OCI-LY7 (cell line): ENCODE measurements around the gene EPHA8. TPM values are rescaled to one million over a fixed set of nuclear protein-coding genes. Genes with fewer than 3 reads are reported as not detected.

Source experiments
- BruUV-seq: library from RNA; stranded (reverse); fragments of 400-500 nt; replicated peaks from 2 replicates; lab custom pipeline; 2021; lab: Mats Ljungman, UMichigan
- CTCF ChIA-PET: fragments of 300-600 bp; sonication (Branson Sonifier 250); formaldehyde crosslinking; loops from one replicate; lab custom pipeline; 2022; ENCODE audit warnings: antibody characterized with exemption; ENCODE audit not compliant: unreplicated experiment; lab: Charles Lee
- POLR2A ChIA-PET: fragments of 300-600 bp; sonication (Branson Sonifier 250); formaldehyde crosslinking; loops from one replicate; lab custom pipeline; 2022; ENCODE audit warnings: antibody characterized with exemption; lab: Charles Lee
- DNase-seq: peaks from one replicate; pipeline ENCODE4 v3.0.0-alpha.2; 2015; ENCODE audit warnings: low spot score
- H2AFZ ChIP-seq: fragments of 200-600 bp; sonication (generic), shearing (Covaris generic); 2 replicates; pipeline ENCODE4 v1.6.1; 2014; ENCODE audit warnings: mild to moderate bottlenecking, antibody characterized with exemption, low read length, moderate library complexity
- H3K27ac ChIP-seq: fragments of 200-600 bp; sonication (generic); 2 replicates; pipeline ENCODE4 v1.5.1; 2014; ENCODE audit warnings: mixed run types, low read depth, mild to moderate bottlenecking, moderate library complexity, low read length, inconsistent platforms; ENCODE audit not compliant: poor library complexity, severe bottlenecking
- H3K36me3 ChIP-seq: fragments of 200-600 bp; sonication (generic); 2 replicates; pipeline ENCODE4 v1.6.1; 2014; ENCODE audit warnings: mild to moderate bottlenecking, antibody characterized with exemption, low read length, moderate library complexity, mixed read lengths; ENCODE audit not compliant: insufficient read depth
- H3K4me1 ChIP-seq: fragments of 200-600 bp; sonication (generic); 2 replicates; pipeline ENCODE4 v1.5.1; 2014; ENCODE audit warnings: mild to moderate bottlenecking, low read length; ENCODE audit not compliant: insufficient read depth, poor library complexity, severe bottlenecking
- H3K4me2 ChIP-seq: fragments of 200-600 bp; sonication (generic); 2 replicates; pipeline ENCODE4 v1.6.1; 2014; ENCODE audit warnings: mild to moderate bottlenecking, low read length
- H3K4me3 ChIP-seq: fragments of 200-600 bp; sonication (generic); 2 replicates; pipeline ENCODE4 v1.5.1; 2014; ENCODE audit warnings: mild to moderate bottlenecking, low read depth, low read length; ENCODE audit not compliant: poor library complexity, severe bottlenecking
- H3K79me2 ChIP-seq: fragments of 200-600 bp; sonication (generic); 2 replicates; pipeline ENCODE4 v1.6.1; 2016; ENCODE audit warnings: low read depth, mild to moderate bottlenecking, low read length, moderate library complexity, mixed read lengths; ENCODE audit not compliant: insufficient read depth
- H3K9me2 ChIP-seq: fragments of 200-600 bp; sonication (generic); 2 replicates; pipeline ENCODE4 v1.6.1; 2016; ENCODE audit warnings: mild to moderate bottlenecking, low read length, mixed read lengths; ENCODE audit not compliant: insufficient read depth
- H3K9me3 ChIP-seq: fragments of 200-600 bp; sonication (generic); 2 replicates; pipeline ENCODE4 v1.6.1; 2014; ENCODE audit warnings: mild to moderate bottlenecking, mixed run types, low read length, mixed read lengths
- H4K20me1 ChIP-seq: fragments of 200-600 bp; sonication (generic); 2 replicates; pipeline ENCODE4 v1.6.1; 2014; ENCODE audit warnings: mild to moderate bottlenecking, antibody characterized with exemption, low read length, moderate library complexity, mixed read lengths; ENCODE audit not compliant: insufficient read depth
- CTCF ChIP-seq: fragments of 200-600 bp; sonication (generic); conservative IDR thresholded peaks from 2 replicates; pipeline ENCODE4 v1.5.1; 2014; ENCODE audit warnings: mild to moderate bottlenecking, antibody characterized with exemption, low read length, moderate library complexity, mixed read lengths
- EZH2phosphoT487 ChIP-seq: fragments of 200-600 bp; sonication (generic); IDR thresholded peaks from 2 replicates; pipeline ENCODE4 v1.6.1; 2018; ENCODE audit warnings: low read depth, borderline replicate concordance, mild to moderate bottlenecking, mixed run types, antibody characterized with exemption, low read length, moderate library complexity, mixed read lengths
- intact Hi-C: fragments of 100-400 bp; cut with micrococcal nuclease; formaldehyde crosslinking; loops from one replicate; pipeline ENCODE4 v1.10.0; 2022; ENCODE audit not compliant: unreplicated experiment
- total RNA-seq, 2 experiments: library from RNA; depleted of rRNA in 1 of 2; stranded (reverse); fragments of >200 nt in 1 of 2; shearing (Covaris generic) in 1 of 2; gene quantifications; 2 replicates each; pipeline ENCODE4 v1.2.3, GENCODE V29; 2014 to 2022

The EPHA8 gene
- total RNA-seq, 2 experiments from 2014 or later: not detected

DNA sequence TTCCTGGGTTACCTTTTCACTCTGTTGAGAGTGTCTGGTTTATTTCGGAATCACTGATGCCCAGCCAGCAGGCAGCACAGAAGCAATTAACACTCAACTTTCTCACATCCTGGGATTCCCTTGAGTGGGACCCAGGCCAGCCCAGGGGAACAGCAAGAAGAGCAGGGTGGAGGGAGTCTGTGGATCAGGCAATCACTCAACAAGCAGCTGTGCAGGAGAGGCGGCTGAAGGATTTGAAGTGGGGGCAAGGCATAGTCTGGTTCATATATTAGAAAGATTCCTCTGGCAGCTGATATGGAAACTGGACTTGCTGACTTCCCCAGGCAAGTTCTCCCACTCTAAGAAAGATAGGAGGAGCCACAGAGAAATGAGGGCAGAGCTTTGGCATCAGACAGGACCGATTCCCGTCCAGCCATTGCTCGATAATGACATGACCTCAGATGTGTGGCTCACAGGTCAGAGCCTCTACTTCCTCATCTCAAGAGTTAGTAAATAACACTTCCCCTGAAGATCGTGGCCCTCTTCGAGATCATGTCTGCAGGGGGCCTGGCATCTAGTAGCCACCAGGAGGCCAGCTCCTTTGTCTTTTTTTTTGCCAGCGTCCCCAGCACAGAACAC is 12.4 kb downstream of the EPHA8 start:
- Histone ChIP-seq H3K9me2 (no peaks in the 10 kb centered on the region), H3K4me3 (no peak overlapping the region), H3K4me2 (no peak overlapping the region), H3K36me3 (no peaks in the 10 kb centered on the region), H2AFZ (no peak overlapping the region), H4K20me1 (no peaks in the 10 kb centered on the region), H3K79me2 (no peaks in the 10 kb centered on the region), H3K27ac (no peak overlapping the region), H3K4me1 (no peaks in the 10 kb centered on the region), H3K9me3 (no peaks in the 10 kb centered on the region; the same call in 1 of the 2 replicates)
- DNase-seq: no peak
- ChIA-PET POLR2A (no interaction called here), CTCF (no interaction called here)
- intact Hi-C loops: no loop called here
- BruUV-seq: no TSS peak
- TF ChIP-seq EZH2phosphoT487 (no peak), CTCF (no peak)

GRCh38 chr1:22576150-22576544 is 12.9 kb downstream of the EPHA8 start:
- H3K4me3 ChIP-seq: no peak overlapping the region
- H3K27ac ChIP-seq: no peak overlapping the region
- no peaks in the 10 kb centered on the region for H3K4me1 ChIP-seq
- no TSS peak for BruUV-seq
- no peaks in the 10 kb centered on the region for H4K20me1 ChIP-seq
- intact Hi-C loops: no loop called here
- H3K9me2 ChIP-seq: no peaks in the 10 kb centered on the region
- no peak for TF ChIP-seq CTCF
- TF ChIP-seq EZH2phosphoT487: no peak
- H3K4me2 ChIP-seq: no peak overlapping the region
- DNase-seq: no peak
- no peaks in the 10 kb centered on the region for H3K79me2 ChIP-seq
- ChIA-PET POLR2A (no interaction called here), CTCF (no interaction called here)
- no peaks in the 10 kb centered on the region for H3K36me3 ChIP-seq
- no peak overlapping the region for H2AFZ ChIP-seq
- H3K9me3 ChIP-seq: no peaks in the 10 kb centered on the region; the same call in 1 of the 2 replicates

DNA sequence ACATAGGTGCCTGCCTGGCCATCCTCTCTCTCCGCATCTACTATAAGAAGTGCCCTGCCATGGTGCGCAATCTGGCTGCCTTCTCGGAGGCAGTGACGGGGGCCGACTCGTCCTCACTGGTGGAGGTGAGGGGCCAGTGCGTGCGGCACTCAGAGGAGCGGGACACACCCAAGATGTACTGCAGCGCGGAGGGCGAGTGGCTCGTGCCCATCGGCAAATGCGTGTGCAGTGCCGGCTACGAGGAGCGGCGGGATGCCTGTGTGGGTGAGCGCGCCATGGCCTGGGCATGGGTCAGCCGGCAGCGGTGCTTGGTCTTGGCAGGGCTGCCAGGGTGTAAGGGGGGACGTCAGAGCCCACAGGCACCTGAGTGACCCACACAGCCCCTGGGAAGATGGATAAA is 13.3 kb downstream of the EPHA8 start:
- CTCF ChIA-PET: no interaction called here
- Histone ChIP-seq H3K4me2 (no peak overlapping the region), H3K4me3 (no peak overlapping the region), H3K79me2 (no peaks in the 10 kb centered on the region), H3K27ac (no peak overlapping the region), H4K20me1 (no peaks in the 10 kb centered on the region), H3K4me1 (no peaks in the 10 kb centered on the region), H3K9me2 (no peaks in the 10 kb centered on the region), H3K9me3 (no peaks in the 10 kb centered on the region; the same call in 1 of the 2 replicates), H2AFZ (no peak overlapping the region), H3K36me3 (no peaks in the 10 kb centered on the region)
- DNase-seq: no peak
- no TSS peak for BruUV-seq
- TF ChIP-seq CTCF (no peak), EZH2phosphoT487 (no peak)
- POLR2A ChIA-PET: no interaction called here
- intact Hi-C loops: no loop called here
